HepG2 (cell line): ENCODE measurements around the gene SCML1. TPM values are rescaled to one million over a fixed set of nuclear protein-coding genes. Genes with fewer than 3 reads are reported as not detected.
A peak's percentile ranks its signal among the peaks of the same experiment; 100 is the strongest.

Experiments
- CREB1 ChIP-seq, 2 experiments: fragments of 450-650 bp in 1 of 2; IDR thresholded peaks; 2 replicates each; pipeline ENCODE4 v1.6.1; 2016 to 2017; ENCODE audit warnings: control low read depth in 1 of 2, mild to moderate bottlenecking in 1 of 2, missing compliant biosample characterization in 1 of 2, missing genetic modification characterization in 1 of 2
- GATAD2A ChIP-seq: IDR thresholded peaks from 2 replicates; pipeline ENCODE4 v1.6.1; 2016
- GMEB1 ChIP-seq: sonication (generic); formaldehyde crosslinking; IDR thresholded peaks from 2 replicates; pipeline ENCODE4 v1.5.1; 2020; ENCODE audit warnings: missing genetic modification reagents, mild to moderate bottlenecking, borderline replicate concordance
- HDAC1 ChIP-seq: sonication (generic); formaldehyde crosslinking; IDR thresholded peaks from 2 replicates; pipeline ENCODE4 v1.5.1; 2020; ENCODE audit warnings: mild to moderate bottlenecking, missing genetic modification reagents
- HIVEP1 ChIP-seq: sonication (generic); formaldehyde crosslinking; IDR thresholded peaks from 2 replicates; pipeline ENCODE4 v1.4.0; 2020; ENCODE audit warnings: mild to moderate bottlenecking, missing genetic modification reagents
- NCOA1 ChIP-seq: sonication (generic); formaldehyde crosslinking; IDR thresholded peaks from 2 replicates; pipeline ENCODE4 v1.9.0; 2021; ENCODE audit warnings: missing genetic modification reagents
- PCBP1 ChIP-seq: fragments of 200-400 bp; formaldehyde crosslinking; IDR thresholded peaks from 2 replicates; pipeline ENCODE4 v1.6.1; 2017; ENCODE audit warnings: mild to moderate bottlenecking, low read depth, low read length, borderline replicate concordance
- RARA ChIP-seq: IDR thresholded peaks from 2 replicates; pipeline ENCODE4 v1.6.1; 2016; ENCODE audit warnings: missing genetic modification reagents, missing compliant biosample characterization
- SALL2 ChIP-seq: sonication (generic); formaldehyde crosslinking; IDR thresholded peaks from 2 replicates; pipeline ENCODE4 v1.8.1; 2023; ENCODE audit warnings: mild to moderate bottlenecking, missing genetic modification reagents, inconsistent platforms
- THAP11 ChIP-seq: IDR thresholded peaks from 2 replicates; pipeline ENCODE4 v1.6.1; 2016; ENCODE audit warnings: missing biosample characterization, missing genetic modification reagents
- YEATS4 ChIP-seq: sonication (generic); formaldehyde crosslinking; IDR thresholded peaks from 2 replicates; pipeline ENCODE4 v1.4.0; 2020; ENCODE audit warnings: missing genetic modification reagents, borderline replicate concordance
- ZBTB1 ChIP-seq: sonication (generic); formaldehyde crosslinking; IDR thresholded peaks from 2 replicates; pipeline ENCODE4 v1.4.0; 2020; ENCODE audit warnings: missing genetic modification reagents, borderline replicate concordance
- ZNF180 ChIP-seq: sonication (generic); formaldehyde crosslinking; IDR thresholded peaks from 2 replicates; pipeline ENCODE4 v1.4.0; 2020; ENCODE audit warnings: low read depth, missing genetic modification reagents, borderline replicate concordance
- ZNF24 ChIP-seq: fragments of 450-650 bp; IDR thresholded peaks from 2 replicates; pipeline ENCODE4 v1.6.1; 2017; ENCODE audit warnings: antibody characterized with exemption, mild to moderate bottlenecking
- ZNF337 ChIP-seq: sonication (generic); formaldehyde crosslinking; IDR thresholded peaks from 2 replicates; pipeline ENCODE4 v1.5.1; 2020; ENCODE audit warnings: missing genetic modification reagents, low read depth, mild to moderate bottlenecking, borderline replicate concordance
- polyA plus RNA-seq, 8 experiments: library from polyadenylated mRNA; depleted of rRNA in 3 of 8; stranded (reverse) in 7 of 8; unstranded in 1 of 8; fragments of >200 nt; fragmentation: Illumina TruSeq in 4 of 8; extraction: Trizol in 4 of 8; gene quantifications; 2 replicates each; pipeline versions ENCODE4 v1.2.1 to v1.2.3, GENCODE V29; 2011 to 2016; ENCODE audit warnings: low read depth in 4 of 8, missing spikeins in 1 of 8, mixed read lengths in 1 of 8; ENCODE audit not compliant: insufficient read depth in 1 of 8
- total RNA-seq, 5 experiments: library from RNA; depleted of rRNA; stranded (reverse); fragments of >200 nt; fragmentation: Illumina TruSeq; extraction: Trizol; gene quantifications; 2 replicates each; pipeline ENCODE4 v1.2.3, GENCODE V29; 2016; ENCODE audit warnings: low read depth in 1 of 5
- TF ChIP-seq, protein P1 (sequence below): IDR thresholded peaks from 2 replicates; pipeline ENCODE4 v1.6.1; 2012; ENCODE audit warnings: inconsistent platforms
- TF ChIP-seq, protein P2 (sequence below): sonication (generic); formaldehyde crosslinking; IDR thresholded peaks from 2 replicates; pipeline ENCODE4 v1.4.0; 2020; ENCODE audit warnings: missing genetic modification reagents, mild to moderate bottlenecking, borderline replicate concordance
- TF ChIP-seq, protein P3 (sequence below), 2 experiments: sonication (generic) in 1 of 2; formaldehyde crosslinking in 1 of 2; IDR thresholded peaks; 2 replicates each; pipeline versions ENCODE4 v1.4.0 to v1.6.1; 2018 to 2020; ENCODE audit warnings: missing genetic modification reagents in 2 of 2, borderline replicate concordance in 1 of 2, low read depth in 1 of 2, mild to moderate bottlenecking in 1 of 2, missing biosample characterization in 1 of 2
- TF ChIP-seq, protein P4 (sequence below): sonication (generic); formaldehyde crosslinking; IDR thresholded peaks from 2 replicates; pipeline ENCODE4 v1.5.0; 2020; ENCODE audit warnings: mild to moderate bottlenecking, missing genetic modification reagents

The SCML1 gene
- total and polyA plus RNA-seq, 2 of the 13 experiments (the other 11 are each of a cell fraction or from before 2014, with no cell fraction given): 24.2 to 129 TPM

DNA sequence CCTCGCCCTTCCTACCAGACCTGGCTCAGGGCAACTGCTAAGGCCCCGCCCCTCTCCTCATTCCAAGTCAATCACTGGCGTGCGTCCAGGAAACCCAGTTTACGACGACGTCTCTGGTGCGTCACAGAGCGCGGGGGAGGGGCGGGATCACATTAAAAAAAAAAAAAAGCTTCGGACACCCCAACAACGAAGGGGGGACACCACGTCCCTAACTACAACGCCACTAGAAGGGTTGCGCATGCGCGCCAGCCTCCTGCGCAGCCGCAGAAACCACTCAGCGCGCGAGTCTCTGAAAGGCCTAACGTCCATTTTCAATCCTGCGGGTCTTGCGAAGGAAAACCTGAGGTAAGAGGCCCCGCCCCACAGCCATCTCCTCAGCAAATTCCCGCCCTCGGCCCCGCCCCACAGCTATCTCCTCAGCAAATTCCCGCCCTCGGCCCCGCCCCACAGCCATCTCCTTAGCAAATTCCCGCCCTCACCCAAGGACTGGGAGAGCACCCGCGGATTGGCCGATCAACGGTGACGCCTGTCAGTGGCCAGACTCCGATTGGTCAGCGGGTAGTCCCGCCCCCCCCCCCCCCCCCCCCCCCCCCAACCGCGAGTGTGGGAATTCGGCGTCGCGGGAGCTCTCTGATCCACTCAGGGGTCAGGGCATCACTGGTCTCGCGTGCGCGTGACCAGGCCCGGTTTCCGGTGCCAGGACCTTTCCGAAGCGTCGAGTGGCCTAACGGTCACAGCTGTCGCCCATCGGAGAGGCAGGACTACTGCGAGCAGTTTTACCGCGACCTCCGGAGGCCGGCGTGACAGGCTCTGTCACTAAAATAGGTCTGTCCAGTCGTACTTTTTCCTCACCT, at the start of gene SCML1 (continued):
- TF ChIP-seq, protein P1, sequence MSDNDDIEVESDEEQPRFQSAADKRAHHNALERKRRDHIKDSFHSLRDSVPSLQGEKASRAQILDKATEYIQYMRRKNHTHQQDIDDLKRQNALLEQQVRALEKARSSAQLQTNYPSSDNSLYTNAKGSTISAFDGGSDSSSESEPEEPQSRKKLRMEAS: peak; percentile 46; the same call in 1 of the 2 replicates
- TF ChIP-seq THAP11 (peak; percentile 73), SALL2 (CRISPR knock-in tag) (no peak), NCOA1 (CRISPR knock-in tag) (no peak), ZNF180 (CRISPR knock-in tag) (no peak), HIVEP1 (no peak), YEATS4 (CRISPR knock-in tag) (0 out of 2 replicates have a peak, but pooled peaks have one; percentile 1), GATAD2A (0 out of 2 replicates have a peak, but pooled peaks have one; percentile 32), ZNF24 (no peak), CREB1 (IDR thresholded peaks at IDR 0.05) (peak; percentile 84), CREB1 (CRISPR knock-in tag; IDR thresholded peaks at IDR 0.05) (peak; percentile 86), ZNF337 (CRISPR knock-in tag) (no peak), HDAC1 (CRISPR knock-in tag) (no peak; the same call in 1 of the 2 replicates), PCBP1 (0 out of 2 replicates have a peak, but pooled peaks have one; percentile 84), ZBTB1 (no peak), RARA (CRISPR knock-in tag) (no peak), GMEB1 (peak; percentile 73)
- TF ChIP-seq, protein P2, sequence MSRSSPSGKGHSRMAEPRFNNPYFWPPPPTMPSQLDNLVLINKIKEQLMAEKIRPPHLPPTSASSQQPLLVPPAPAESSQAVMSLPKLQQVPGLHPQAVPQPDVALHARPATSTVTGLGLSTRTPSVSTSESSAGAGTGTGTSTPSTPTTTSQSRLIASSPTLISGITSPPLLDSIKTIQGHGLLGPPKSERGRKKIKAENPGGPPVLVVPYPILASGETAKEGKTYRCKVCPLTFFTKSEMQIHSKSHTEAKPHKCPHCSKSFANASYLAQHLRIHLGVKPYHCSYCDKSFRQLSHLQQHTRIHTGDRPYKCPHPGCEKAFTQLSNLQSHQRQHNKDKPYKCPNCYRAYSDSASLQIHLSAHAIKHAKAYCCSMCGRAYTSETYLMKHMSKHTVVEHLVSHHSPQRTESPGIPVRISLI (CRISPR knock-in tag): peak; percentile 96
- TF ChIP-seq, protein P3, sequence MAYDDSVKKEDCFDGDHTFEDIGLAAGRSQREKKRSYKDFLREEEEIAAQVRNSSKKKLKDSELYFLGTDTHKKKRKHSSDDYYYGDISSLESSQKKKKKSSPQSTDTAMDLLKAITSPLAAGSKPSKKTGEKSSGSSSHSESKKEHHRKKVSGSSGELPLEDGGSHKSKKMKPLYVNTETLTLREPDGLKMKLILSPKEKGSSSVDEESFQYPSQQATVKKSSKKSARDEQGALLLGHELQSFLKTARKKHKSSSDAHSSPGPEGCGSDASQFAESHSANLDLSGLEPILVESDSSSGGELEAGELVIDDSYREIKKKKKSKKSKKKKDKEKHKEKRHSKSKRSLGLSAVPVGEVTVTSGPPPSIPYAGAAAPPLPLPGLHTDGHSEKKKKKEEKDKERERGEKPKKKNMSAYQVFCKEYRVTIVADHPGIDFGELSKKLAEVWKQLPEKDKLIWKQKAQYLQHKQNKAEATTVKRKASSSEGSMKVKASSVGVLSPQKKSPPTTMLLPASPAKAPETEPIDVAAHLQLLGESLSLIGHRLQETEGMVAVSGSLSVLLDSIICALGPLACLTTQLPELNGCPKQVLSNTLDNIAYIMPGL (CRISPR knock-in tag; IDR thresholded peaks at IDR 0.05; ENCODE audit: borderline replicate concordance in 1 of 2, low read depth in 1 of 2): no peak
- TF ChIP-seq, protein P4, sequence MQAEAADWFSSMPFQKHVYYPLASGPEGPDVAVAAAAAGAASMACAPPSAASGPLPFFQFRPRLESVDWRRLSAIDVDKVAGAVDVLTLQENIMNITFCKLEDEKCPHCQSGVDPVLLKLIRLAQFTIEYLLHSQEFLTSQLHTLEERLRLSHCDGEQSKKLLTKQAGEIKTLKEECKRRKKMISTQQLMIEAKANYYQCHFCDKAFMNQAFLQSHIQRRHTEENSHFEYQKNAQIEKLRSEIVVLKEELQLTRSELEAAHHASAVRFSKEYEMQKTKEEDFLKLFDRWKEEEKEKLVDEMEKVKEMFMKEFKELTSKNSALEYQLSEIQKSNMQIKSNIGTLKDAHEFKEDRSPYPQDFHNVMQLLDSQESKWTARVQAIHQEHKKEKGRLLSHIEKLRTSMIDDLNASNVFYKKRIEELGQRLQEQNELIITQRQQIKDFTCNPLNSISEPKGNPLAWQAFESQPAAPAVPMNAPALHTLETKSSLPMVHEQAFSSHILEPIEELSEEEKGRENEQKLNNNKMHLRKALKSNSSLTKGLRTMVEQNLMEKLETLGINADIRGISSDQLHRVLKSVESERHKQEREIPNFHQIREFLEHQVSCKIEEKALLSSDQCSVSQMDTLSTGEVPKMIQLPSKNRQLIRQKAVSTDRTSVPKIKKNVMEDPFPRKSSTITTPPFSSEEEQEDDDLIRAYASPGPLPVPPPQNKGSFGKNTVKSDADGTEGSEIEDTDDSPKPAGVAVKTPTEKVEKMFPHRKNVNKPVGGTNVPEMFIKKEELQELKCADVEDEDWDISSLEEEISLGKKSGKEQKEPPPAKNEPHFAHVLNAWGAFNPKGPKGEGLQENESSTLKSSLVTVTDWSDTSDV (CRISPR knock-in tag): no peak
